Kidney (tissue), 14 donors: Measurements from ENCODE around the gene TBX15. TPM values are rescaled to one million over a fixed set of nuclear protein-coding genes. Genes with fewer than 3 reads are reported as not detected.

Experiments used
- DNase-seq, 5 donors: peaks; one replicate each; pipeline ENCODE4 v3.0.0-alpha.2; 2013 to 2020
- FAIRE-seq: peaks from 2 replicates; lab custom pipeline; 2012; peaks lifted over from hg19 to GRCh38; lab: Jason Lieb, UNC
- H3K27ac ChIP-seq, 2 donors: one replicate each; pipeline ENCODE4 v1.7.0; 2013; ENCODE audit warnings: low read depth in 2 of 2, low read length in 2 of 2, inconsistent platforms in 1 of 2
- H3K27me3 ChIP-seq: one replicate; pipeline ENCODE4 v1.7.1; 2013; ENCODE audit warnings: low read length, inconsistent platforms; ENCODE audit not compliant: control insufficient read depth, insufficient read depth
- H3K36me3 ChIP-seq, 3 donors: one replicate each; pipeline versions ENCODE4 v1.7.0 to v1.7.1; 2013; ENCODE audit warnings: low read length in 3 of 3, control low read depth in 1 of 3, inconsistent platforms in 1 of 3; ENCODE audit not compliant: insufficient read depth in 3 of 3, control insufficient read depth in 2 of 3
- H3K4me1 ChIP-seq, 3 donors: one replicate each; pipeline versions ENCODE4 v1.7.0 to v1.7.1; 2013; ENCODE audit warnings: low read length in 3 of 3, inconsistent platforms in 1 of 3, low read depth in 1 of 3; ENCODE audit not compliant: control insufficient read depth in 2 of 3, insufficient read depth in 2 of 3
- H3K4me3 ChIP-seq, 3 donors: one replicate each; pipeline versions ENCODE4 v1.7.0 to v1.8.1; 2013; ENCODE audit warnings: low read length in 3 of 3, control low read depth in 1 of 3, inconsistent platforms in 1 of 3
- H3K9ac ChIP-seq, 3 donors: one replicate each; pipeline versions ENCODE4 v1.7.0 to v1.7.1; 2013; ENCODE audit warnings: low read length in 3 of 3, control low read depth in 1 of 3, inconsistent platforms in 1 of 3
- H3K9me3 ChIP-seq, 3 donors: one replicate each; pipeline versions ENCODE4 v1.7.0 to v1.7.1; 2013; ENCODE audit warnings: low read length in 3 of 3, control low read depth in 1 of 3, inconsistent platforms in 1 of 3; ENCODE audit not compliant: control insufficient read depth in 2 of 3, insufficient read depth in 1 of 3
- intact Hi-C: fragments of 100-400 bp; cut with DNase I; formaldehyde crosslinking; loops from one replicate; pipeline ENCODE4 v1.11.1; 2022
- polyA plus RNA-seq: library from polyadenylated mRNA; stranded (reverse); fragments of 350-450 nt; fragmentation: Illumina TruSeq; extraction: RNeasy Lipid Tissue Mini Kit (QIAGEN cat#74804); gene quantifications from one replicate; pipeline ENCODE4 v1.2.3, GENCODE V29; 2014; ENCODE audit warnings: low read depth, low replicate concordance; ENCODE audit not compliant: insufficient read depth
- total RNA-seq: library from RNA; stranded (reverse); fragmentation: NEBNext Ultra II Directional; extraction: Animal tissue kit (Norgen Biotek cat#: 25700); gene quantifications from one replicate; pipeline ENCODE4 v1.2.1, GENCODE V29; 2021
- TF ChIP-seq, protein P1 (sequence below): IDR thresholded peaks from 3 replicates; pipeline ENCODE4 v1.5.1; 2012; ENCODE audit warnings: mild to moderate bottlenecking, moderate library complexity, borderline replicate concordance; ENCODE audit not compliant: insufficient read depth; ENCODE audit errors: extremely low read depth
- donor health status: control.
- donor health status: control.
- donor health status: control.
- donor health status: control.
- donor health status: control.
- donor health status: DM: yes; HTN: yes; CAD: no.
- donor health status: Normal renal cell carcinoma (clear cell type).

The TBX15 gene
- total and polyA plus RNA-seq, 2 donors from 2014 or later: 0.82 TPM; not detected in 1

DNA sequence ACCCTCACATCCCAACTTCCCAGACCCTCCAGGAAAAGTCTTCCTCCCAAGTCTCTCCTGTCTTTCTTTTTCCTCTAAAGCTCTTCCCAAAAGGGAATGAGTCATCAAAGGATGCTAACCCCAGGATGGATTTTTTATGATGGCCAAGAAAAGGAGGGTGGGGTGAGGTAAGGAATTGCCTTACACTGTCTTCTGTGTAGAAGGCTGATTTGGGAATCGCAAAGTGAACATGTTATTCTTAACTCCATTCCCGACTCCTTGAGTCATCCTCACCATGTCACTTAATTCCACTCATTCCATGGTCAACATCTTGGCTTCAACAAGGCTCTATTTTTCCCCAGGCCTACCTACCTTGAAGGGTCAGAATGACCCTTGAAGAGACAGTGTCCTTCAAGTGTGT is 44.0 kb downstream of the TBX15 start:
- intact Hi-C loops: no loop called here
- Histone ChIP-seq H3K4me3 (no peak overlapping the region), H3K9ac (no peak overlapping the region), H3K36me3 (no peaks in the 10 kb centered on the region), H3K9me3 (no peaks in the 10 kb centered on the region), H3K4me1 (no peaks in the 10 kb centered on the region), H3K27me3 (no peaks in the 10 kb centered on the region), H3K27ac (no peak overlapping the region)
- no peak for FAIRE-seq
- TF ChIP-seq, protein P1, sequence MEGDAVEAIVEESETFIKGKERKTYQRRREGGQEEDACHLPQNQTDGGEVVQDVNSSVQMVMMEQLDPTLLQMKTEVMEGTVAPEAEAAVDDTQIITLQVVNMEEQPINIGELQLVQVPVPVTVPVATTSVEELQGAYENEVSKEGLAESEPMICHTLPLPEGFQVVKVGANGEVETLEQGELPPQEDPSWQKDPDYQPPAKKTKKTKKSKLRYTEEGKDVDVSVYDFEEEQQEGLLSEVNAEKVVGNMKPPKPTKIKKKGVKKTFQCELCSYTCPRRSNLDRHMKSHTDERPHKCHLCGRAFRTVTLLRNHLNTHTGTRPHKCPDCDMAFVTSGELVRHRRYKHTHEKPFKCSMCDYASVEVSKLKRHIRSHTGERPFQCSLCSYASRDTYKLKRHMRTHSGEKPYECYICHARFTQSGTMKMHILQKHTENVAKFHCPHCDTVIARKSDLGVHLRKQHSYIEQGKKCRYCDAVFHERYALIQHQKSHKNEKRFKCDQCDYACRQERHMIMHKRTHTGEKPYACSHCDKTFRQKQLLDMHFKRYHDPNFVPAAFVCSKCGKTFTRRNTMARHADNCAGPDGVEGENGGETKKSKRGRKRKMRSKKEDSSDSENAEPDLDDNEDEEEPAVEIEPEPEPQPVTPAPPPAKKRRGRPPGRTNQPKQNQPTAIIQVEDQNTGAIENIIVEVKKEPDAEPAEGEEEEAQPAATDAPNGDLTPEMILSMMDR: no peak
- DNase-seq: no peak

DNA sequence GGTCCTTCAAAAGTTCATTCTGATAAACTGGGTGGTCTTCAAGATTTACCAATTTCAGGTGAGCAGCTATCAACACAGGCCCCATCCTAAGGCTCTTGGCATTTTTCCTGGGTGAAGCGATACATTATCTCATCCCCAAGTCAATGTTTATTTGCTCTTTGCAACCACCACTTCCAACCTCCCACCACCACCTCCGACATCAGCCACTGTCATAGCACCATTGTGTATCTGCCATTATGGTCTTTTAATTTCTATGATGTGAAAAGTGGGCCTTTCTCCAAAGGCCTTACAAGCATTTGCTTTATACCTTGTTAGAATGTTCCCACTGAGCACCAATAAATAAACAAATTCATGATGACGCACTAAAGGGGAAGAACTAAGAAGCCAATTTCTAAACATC is 47.2 kb downstream of the TBX15 start:
- intact Hi-C loops: no loop called here
- Histone ChIP-seq H3K4me3 (no peak overlapping the region), H3K36me3 (no peaks in the 10 kb centered on the region), H3K4me1 (no peaks in the 10 kb centered on the region), H3K9me3 (no peaks in the 10 kb centered on the region), H3K9ac (no peak overlapping the region), H3K27ac (no peak overlapping the region), H3K27me3 (no peaks in the 10 kb centered on the region)
- TF ChIP-seq, protein P1: no peak
- FAIRE-seq (no peak), DNase-seq (no peak)

DNA sequence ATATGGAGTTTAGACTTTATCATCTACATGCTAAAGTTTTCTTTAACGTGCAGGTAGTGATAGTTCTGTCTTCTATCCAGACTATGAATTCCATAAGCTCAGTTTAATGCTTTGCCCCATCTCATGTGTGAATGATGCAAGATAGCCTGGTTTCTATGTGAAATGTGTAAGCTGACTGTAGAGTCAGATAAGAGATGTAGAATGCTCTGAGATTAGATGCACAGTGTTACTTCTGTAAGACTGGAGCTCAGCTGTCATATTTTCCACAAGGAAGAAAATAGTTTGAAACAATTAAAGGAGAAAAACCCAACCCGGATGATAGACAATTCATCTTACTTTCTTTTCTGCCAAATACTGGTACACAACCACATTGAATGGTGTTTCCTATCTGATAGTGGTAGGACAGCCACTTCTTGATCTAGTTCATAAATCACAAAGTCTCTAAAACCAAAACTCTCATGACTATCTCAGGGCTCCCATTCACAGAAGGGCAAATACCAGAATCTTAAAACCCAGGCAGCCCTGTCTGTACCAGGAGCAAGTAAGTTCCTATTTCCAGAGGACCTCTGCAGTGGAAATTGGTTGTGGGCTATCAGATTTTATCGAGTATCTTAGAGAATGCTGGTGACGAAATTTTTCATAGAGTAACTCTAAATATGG is 50.6 kb downstream of the TBX15 start:
- Histone ChIP-seq H3K4me3 (no peak overlapping the region), H3K27me3 (no peaks in the 10 kb centered on the region), H3K36me3 (no peaks in the 10 kb centered on the region), H3K4me1 (no peaks in the 10 kb centered on the region), H3K9ac (no peak overlapping the region), H3K9me3 (no peaks in the 10 kb centered on the region), H3K27ac (no peak overlapping the region)
- TF ChIP-seq, protein P1: no peak
- intact Hi-C loops: no loop called here
- DNase-seq: no peak
- no peak for FAIRE-seq

DNA sequence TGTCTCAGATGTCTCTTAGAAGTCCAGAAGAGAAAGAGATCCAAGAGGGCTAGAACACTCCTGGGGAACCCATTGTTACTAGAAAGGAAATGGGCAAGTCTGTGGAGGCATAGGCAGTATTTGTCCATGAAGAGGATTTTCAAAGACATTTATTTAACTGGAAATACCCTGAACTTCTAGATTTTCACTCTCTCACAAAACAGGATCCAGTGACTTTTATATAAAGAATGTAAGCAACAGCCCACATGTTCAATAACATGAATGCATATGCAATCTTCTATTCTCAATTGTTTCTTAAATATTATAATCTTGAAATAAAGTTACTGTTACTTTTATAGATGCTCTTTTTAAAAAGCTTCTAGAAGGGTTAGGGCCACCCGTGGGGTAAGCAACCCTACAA is 53.4 kb downstream of the TBX15 start:
- FAIRE-seq (no peak), DNase-seq (no peak)
- TF ChIP-seq, protein P1: no peak
- Histone ChIP-seq H3K27ac (no peak overlapping the region), H3K36me3 (no peaks in the 10 kb centered on the region), H3K4me3 (no peak overlapping the region), H3K9me3 (no peaks in the 10 kb centered on the region), H3K4me1 (no peaks in the 10 kb centered on the region), H3K27me3 (no peaks in the 10 kb centered on the region), H3K9ac (no peak overlapping the region)
- intact Hi-C loops: no loop called here
